HG02763 (cell line): Measurements from ENCODE around the gene TP63.
"Not testable (repeated sequence)": the region's sequence is repeated elsewhere in the genome, so short reads cannot be mapped to it uniquely, and the experiment has no call there.

Experiments
- ATAC-seq: cut with Tn5 transposase; IDR thresholded peaks from one replicate; pipeline ENCODE4 v1.9.1; 2021; ENCODE audit warnings: mild to moderate bottlenecking, moderate library complexity; ENCODE audit not compliant: unreplicated experiment

Gene TP63

GRCh38 chr3:189720736-189721417, 89.7 kb downstream of the TP63 start:
- ATAC-seq: no peak

- ATAC-seq: no peak
These were observed 90.9 kb downstream of the TP63 start for GRCh38 chr3:189721873-189722665.

- no peak for ATAC-seq
These were observed 93.2 kb downstream of the TP63 start for GRCh38 chr3:189724356-189724755.

GRCh38 chr3:189726277-189726676, 95.1 kb downstream of the TP63 start:
- no peak for ATAC-seq

GRCh38 chr3:189727158-189727557, 96.0 kb downstream of the TP63 start:
- no peak for ATAC-seq

- no peak for ATAC-seq
These were observed 96.7 kb downstream of the TP63 start for GRCh38 chr3:189727898-189728297.

GRCh38 chr3:189728915-189729314, 97.7 kb downstream of the TP63 start:
- no peak for ATAC-seq

GRCh38 chr3:189734061-189734460, 102.9 kb downstream of the TP63 start:
- ATAC-seq: no peak

- no peak for ATAC-seq
These were observed 104.7 kb downstream of the TP63 start for GRCh38 chr3:189735913-189736312.

- ATAC-seq: no peak
These were observed 105.9 kb downstream of the TP63 start for GRCh38 chr3:189737071-189737470.

- no peak for ATAC-seq
These were observed 106.4 kb downstream of the TP63 start for GRCh38 chr3:189737619-189738018.

GRCh38 chr3:189739378-189739777, 108.2 kb downstream of the TP63 start:
- ATAC-seq: no peak

GRCh38 chr3:189740156-189740555, 109.0 kb downstream of the TP63 start:
- ATAC-seq: no peak

- ATAC-seq: no peak
These were observed 113.0 kb downstream of the TP63 start for GRCh38 chr3:189744235-189744634.

- ATAC-seq: no peak
These were observed 114.4 kb downstream of the TP63 start for GRCh38 chr3:189745622-189746021.

GRCh38 chr3:189748046-189748445, 116.9 kb downstream of the TP63 start:
- ATAC-seq: no peak

- not testable (repeated sequence) for ATAC-seq
These were observed 119.8 kb downstream of the TP63 start for GRCh38 chr3:189750972-189751371.

GRCh38 chr3:189754356-189754755, 123.2 kb downstream of the TP63 start:
- ATAC-seq: no peak

- ATAC-seq: no peak
These were observed 125.4 kb downstream of the TP63 start for GRCh38 chr3:189756582-189757078.

GRCh38 chr3:189758186-189758585, 127.0 kb downstream of the TP63 start:
- ATAC-seq: no peak

- no peak for ATAC-seq
These were observed 135.2 kb downstream of the TP63 start for GRCh38 chr3:189766416-189766815.

GRCh38 chr3:189771842-189772450, 140.8 kb downstream of the TP63 start:
- no peak for ATAC-seq
